ENCODE results near the gene MACROD1.

GRCh38 chr11:64070314-64070681, 95.6 kb downstream of the MACROD1 start:
- TF ChIP-seq CTCF (IDR thresholded peaks at IDR 0.05) = no peak
- no peak for TF ChIP-seq POLR2AphosphoS5 (IDR thresholded peaks at IDR 0.05; ENCODE audit: insufficient read depth in 1 of 2, low read depth in 1 of 2)
